Amniotic stem cell (primary cell): Measurements from ENCODE around the gene WDR37.

ENCODE experiments used
- DNase-seq: peaks from one replicate; lab custom pipeline; 2025; lab: John Stamatoyannopoulos, UW

The WDR37 gene

GRCh38 chr10:1074748-1075308, 18.6 kb downstream of the WDR37 start:
- no peak for DNase-seq

- DNase-seq = no peak
These were observed 22.5 kb downstream of the WDR37 start for GRCh38 chr10:1078668-1079067.

DNA sequence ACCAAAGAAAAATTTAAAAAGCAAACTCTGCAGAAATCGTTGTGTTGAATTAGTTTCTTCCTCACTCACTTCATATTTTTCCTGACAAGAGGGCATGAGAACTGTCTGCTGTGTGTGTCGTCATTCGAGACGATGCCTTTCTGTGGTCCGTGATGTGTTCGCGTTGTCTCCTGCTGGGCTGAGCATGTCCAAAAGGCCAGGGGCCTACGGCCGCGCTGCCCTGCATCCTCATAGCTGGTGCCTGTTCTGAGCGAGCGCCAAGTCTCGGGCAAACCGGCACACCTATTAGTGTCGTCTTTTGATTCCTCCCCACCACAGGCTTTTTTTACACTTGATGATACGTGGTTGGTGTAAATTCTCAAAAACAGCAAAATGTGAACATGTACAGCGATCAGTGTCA, 27.4 kb downstream of the WDR37 start:
- no peak for DNase-seq

- no peak for DNase-seq
These were observed 28.1 kb downstream of the WDR37 start for GRCh38 chr10:1084011-1084950.

GRCh38 chr10:1085258-1085657, 29.1 kb downstream of the WDR37 start:
- DNase-seq = no peak

DNA sequence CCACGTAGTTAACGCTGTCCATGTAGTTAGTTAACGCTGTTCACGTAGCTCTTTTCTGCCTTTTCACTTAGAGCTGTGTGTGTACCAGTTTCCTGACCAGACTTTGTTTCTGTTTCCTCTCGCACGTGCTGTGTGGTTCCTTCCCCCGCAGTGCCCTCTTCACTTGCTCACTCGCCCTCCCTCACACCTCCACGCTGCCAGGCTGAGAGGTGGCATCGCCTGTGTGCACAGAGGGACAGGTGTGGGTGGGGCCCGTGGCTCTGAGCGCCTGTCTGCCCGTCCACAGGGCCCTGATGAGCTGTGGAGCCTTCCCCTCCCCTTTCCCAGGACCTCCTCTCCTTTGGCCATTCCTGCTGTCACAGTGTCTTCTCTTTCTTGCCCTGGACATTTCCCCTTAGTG, 30.6 kb downstream of the WDR37 start:
- no peak for DNase-seq

GRCh38 chr10:1089017-1089689, 33.0 kb downstream of the WDR37 start:
- no peak for DNase-seq

DNA sequence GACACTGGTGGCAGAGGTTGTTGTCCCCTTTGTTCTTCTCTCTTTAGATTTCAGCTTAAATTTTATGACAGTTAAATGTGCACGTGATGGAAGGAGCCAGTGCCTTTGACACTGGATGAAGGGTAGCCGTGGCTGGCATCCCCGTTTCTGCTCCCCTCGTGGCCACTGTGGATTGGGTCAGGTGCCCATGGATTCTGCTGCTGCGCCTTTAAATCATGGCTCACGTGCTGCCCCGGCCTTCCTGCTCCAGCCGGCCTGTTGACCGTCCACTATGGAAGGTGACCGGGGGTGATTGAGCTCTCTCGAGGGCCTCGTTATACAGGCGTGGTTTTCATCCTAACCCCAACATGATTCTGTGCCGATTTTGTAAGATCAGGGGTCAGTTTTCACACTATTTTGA, 34.5 kb downstream of the WDR37 start:
- no peak for DNase-seq

DNA sequence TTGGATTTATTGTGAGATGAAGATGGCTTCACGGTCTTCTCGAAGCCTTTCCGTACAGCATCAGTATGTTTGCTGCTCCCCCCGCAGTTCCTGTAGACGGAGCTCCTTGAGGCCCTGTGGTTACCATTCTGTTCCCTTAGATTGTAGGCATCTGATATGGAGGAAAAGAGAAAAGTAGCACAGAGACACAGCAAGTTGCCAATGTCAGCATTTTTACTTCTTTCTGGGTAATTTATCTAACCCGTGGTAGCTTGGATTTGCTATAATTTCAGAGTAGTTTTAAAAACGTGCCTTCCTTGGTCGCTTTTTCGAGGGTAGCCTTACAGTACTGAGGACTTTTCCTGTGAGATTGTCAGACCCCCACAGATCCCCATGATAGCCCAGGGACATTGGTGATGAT, 37.5 kb downstream of the WDR37 start:
- DNase-seq = no peak

GRCh38 chr10:1094112-1095057, 38.2 kb downstream of the WDR37 start:
- DNase-seq = no peak

- DNase-seq = no peak
These were observed 39.3 kb downstream of the WDR37 start for GRCh38 chr10:1095498-1095897.

DNA sequence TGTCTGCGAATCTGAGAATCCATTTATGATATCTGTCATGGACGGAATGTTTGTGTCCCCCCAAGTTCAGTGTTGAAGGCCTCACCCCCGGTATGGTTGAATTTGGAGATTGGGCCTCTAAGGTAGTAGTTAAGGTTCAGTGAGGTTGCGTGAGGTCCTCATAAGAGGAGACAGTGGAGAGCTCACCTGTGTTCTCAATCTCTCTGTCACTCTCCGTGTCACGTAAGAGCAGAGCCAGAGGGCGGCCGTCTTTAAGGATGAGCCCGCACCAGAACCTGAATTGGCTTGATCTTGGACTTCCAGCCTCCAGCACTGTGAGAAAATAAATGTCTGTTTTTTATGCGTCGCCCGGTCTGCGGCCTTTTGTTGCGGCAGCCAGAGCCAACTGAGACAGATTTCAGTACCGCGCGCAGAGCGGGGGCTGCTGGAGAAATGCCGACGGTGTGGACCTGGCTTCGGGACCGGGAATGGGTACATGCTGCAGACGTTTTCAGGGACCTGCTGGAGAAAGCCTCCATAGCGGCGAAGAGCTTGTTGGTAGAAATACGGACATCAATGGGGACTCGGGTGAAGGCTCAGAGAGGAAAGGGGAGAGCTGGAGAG, 40.2 kb downstream of the WDR37 start:
- no peak for DNase-seq

GRCh38 chr10:1097436-1097835, 41.3 kb downstream of the WDR37 start:
- no peak for DNase-seq

DNA sequence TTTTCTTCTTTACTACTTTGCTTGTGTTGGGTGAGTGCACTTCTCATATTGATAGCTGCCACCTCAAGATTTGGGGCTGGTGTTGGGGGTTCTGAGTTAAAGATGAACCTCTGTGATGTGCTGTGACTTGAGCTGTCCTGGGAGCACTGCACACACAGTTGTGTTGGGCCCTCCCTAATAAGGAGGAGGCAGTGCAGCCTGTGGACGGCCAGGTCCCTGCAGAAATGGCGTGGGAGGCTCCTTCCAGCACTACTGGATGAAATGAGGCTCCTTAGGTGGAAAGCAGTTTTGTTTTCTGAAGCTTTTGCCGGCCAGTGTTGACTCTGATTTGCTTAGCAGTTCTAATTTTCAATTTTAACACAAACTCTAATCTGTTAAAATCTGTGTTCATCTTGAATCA, 44.0 kb downstream of the WDR37 start:
- DNase-seq = no peak

GRCh38 chr10:1100691-1101368, 44.6 kb downstream of the WDR37 start:
- no peak for DNase-seq

DNA sequence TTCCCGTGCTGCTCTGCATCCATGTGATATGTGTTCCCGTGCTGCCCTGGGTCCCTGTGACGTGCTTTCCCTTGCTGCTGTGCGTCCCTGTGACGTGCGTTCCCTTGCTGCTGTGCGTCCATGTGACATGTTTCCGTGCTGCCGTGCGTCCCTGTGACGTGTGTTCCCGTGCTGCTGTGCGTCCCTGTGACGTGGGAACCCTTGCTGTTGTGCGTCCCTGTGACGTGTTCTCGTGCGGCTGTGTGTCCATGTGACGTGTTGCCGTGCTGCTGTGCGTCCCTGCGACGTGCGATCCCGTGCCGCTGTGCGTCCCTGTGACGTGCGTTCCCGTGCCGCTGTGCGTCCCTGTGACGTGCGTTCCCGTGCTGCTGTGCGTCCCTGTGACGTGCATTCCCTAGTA, 45.8 kb downstream of the WDR37 start:
- DNase-seq = no peak

DNA sequence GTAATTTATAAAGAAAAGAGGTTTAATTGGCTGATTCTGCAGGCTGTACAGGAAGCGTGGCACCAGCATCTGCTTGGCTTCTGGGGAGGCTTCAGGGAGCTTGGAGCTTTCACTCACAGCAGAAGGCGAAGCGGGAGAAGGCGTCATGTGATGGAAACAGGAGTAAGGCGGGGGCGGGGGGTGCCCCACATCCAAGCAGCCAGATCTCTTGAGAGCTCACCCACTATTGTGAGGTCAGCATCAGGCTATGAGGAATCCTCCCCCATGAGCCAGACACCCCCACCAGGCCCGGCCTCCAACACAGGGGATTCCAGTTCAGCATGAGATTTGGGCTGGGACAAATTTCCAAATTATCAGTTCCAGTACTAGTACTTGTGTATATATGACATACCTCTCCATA, 46.2 kb downstream of the WDR37 start:
- DNase-seq = no peak

DNA sequence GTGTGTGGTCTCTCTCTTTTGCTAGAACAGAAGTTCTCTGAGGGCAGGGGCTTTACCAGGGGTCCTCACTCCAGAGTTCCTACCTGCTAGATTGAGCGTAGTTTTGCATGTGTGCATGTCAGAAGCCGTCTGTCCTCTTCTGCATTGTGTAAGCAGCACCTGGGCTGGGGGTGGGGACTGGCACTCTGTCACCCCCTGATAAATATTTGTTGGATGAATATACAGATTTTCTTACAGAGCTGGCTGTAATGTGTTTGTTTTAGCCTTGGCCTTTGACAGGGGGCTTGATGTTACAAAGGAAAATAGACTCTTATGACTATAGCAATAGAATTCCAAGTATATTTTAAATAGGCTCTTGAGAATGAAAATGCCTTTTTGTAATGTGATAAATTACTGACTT, 46.6 kb downstream of the WDR37 start:
- no peak for DNase-seq

GRCh38 chr10:1103551-1103950, 47.4 kb downstream of the WDR37 start:
- DNase-seq = no peak

GRCh38 chr10:1104971-1105370, 48.8 kb downstream of the WDR37 start:
- no peak for DNase-seq

DNA sequence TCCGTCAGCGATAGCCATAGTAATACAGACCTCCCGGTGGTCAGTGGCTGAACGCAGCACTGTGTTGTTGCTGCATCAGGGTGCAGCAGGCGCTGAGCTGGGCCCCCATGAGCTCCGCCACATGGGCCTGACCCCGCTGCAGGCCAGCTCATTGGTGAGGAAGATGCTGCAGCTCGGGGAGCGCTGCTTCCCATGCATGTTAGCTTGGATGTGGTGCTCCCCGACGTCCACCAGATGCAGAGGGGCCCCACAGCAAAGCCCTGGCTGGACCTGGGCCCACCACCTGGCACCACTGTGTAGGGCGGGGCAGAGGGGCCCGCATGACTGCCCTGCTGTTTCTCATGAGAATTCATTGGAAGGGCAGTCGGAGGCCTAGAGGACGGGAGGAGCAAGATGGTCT, 50.8 kb downstream of the WDR37 start:
- no peak for DNase-seq
